GM18907 (cell line): ENCODE data around the gene XXYLT1.

ENCODE experiments used
- ATAC-seq: cut with Tn5 transposase; IDR thresholded peaks from one replicate; pipeline ENCODE4 v1.9.1; 2021; ENCODE audit warnings: mild to moderate bottlenecking, moderate library complexity; ENCODE audit not compliant: unreplicated experiment

The XXYLT1 gene

GRCh38 chr3:195209847-195210265 lies 61.1 kb downstream of the XXYLT1 start:
- ATAC-seq, result no peak

GRCh38 chr3:195209083-195209846 lies 61.7 kb downstream of the XXYLT1 start:
- ATAC-seq, result no peak

- ATAC-seq, result no peak
These were observed 62.3 kb downstream of the XXYLT1 start for GRCh38 chr3:195208631-195209030.

GRCh38 chr3:195208183-195208582 lies 62.8 kb downstream of the XXYLT1 start:
- peak; percentile 90 for ATAC-seq

- ATAC-seq, result peak; percentile 27
These were observed 63.2 kb downstream of the XXYLT1 start for GRCh38 chr3:195207731-195208130.

GRCh38 chr3:195207056-195207455 lies 63.9 kb downstream of the XXYLT1 start:
- no peak for ATAC-seq

GRCh38 chr3:195204360-195205163 lies 66.4 kb downstream of the XXYLT1 start:
- peak; percentile 37 for ATAC-seq

GRCh38 chr3:195203606-195204005 lies 67.4 kb downstream of the XXYLT1 start:
- ATAC-seq, result no peak

GRCh38 chr3:195201295-195201694 lies 69.7 kb downstream of the XXYLT1 start:
- no peak for ATAC-seq

- no peak for ATAC-seq
These were observed 70.7 kb downstream of the XXYLT1 start for GRCh38 chr3:195200010-195200822.

- ATAC-seq, result no peak
These were observed 72.3 kb downstream of the XXYLT1 start for GRCh38 chr3:195198426-195199346.

GRCh38 chr3:195197765-195198425 lies 73.1 kb downstream of the XXYLT1 start:
- no peak for ATAC-seq

- no peak for ATAC-seq
These were observed 74.7 kb downstream of the XXYLT1 start for GRCh38 chr3:195196266-195196665.

GRCh38 chr3:195195321-195196209 lies 75.4 kb downstream of the XXYLT1 start:
- no peak for ATAC-seq

- no peak for ATAC-seq
These were observed 76.3 kb downstream of the XXYLT1 start for GRCh38 chr3:195194559-195195206.

- no peak for ATAC-seq
These were observed 79.4 kb downstream of the XXYLT1 start for GRCh38 chr3:195191580-195191979.

- no peak for ATAC-seq
These were observed 81.1 kb downstream of the XXYLT1 start for GRCh38 chr3:195189821-195190220.

- no peak for ATAC-seq
These were observed 82.5 kb downstream of the XXYLT1 start for GRCh38 chr3:195188426-195188927.
